Activated naive CD8-positive, alpha-beta T cell treated with anti-CD3 and anti-CD28 coated beads, Interleukin-2, amount 50 U/mL, for 24 hours (primary cell): ENCODE measurements around the gene EFCAB6.

Source experiments
- ATAC-seq: fragments of 150-1000 bp; cut with Tn5 transposase; one replicate; pipeline ENCODE4 v1.10.0; 2021
- DNase-seq: peaks from one replicate; pipeline ENCODE4 v3.0.0; 2021
- H3K27ac Mint-ChIP-seq: one replicate; pipeline ENCODE4 v1.8.0; 2021; ENCODE audit warnings: mild to moderate bottlenecking, mixed read lengths
- H3K27me3 Mint-ChIP-seq: one replicate; pipeline ENCODE4 v1.8.0; 2021; ENCODE audit warnings: mixed read lengths
- H3K36me3 Mint-ChIP-seq: one replicate; pipeline ENCODE4 v1.8.0; 2021; ENCODE audit warnings: low read depth, mixed read lengths
- H3K4me1 Mint-ChIP-seq: one replicate; pipeline ENCODE4 v1.8.0; 2021; ENCODE audit warnings: mixed read lengths
- H3K4me3 Mint-ChIP-seq: one replicate; pipeline ENCODE4 v1.8.0; 2021; ENCODE audit warnings: mild to moderate bottlenecking, moderate library complexity, mixed read lengths
- H3K9me3 Mint-ChIP-seq: one replicate; pipeline ENCODE4 v1.8.0; 2021; ENCODE audit warnings: mixed read lengths

Gene EFCAB6

DNA sequence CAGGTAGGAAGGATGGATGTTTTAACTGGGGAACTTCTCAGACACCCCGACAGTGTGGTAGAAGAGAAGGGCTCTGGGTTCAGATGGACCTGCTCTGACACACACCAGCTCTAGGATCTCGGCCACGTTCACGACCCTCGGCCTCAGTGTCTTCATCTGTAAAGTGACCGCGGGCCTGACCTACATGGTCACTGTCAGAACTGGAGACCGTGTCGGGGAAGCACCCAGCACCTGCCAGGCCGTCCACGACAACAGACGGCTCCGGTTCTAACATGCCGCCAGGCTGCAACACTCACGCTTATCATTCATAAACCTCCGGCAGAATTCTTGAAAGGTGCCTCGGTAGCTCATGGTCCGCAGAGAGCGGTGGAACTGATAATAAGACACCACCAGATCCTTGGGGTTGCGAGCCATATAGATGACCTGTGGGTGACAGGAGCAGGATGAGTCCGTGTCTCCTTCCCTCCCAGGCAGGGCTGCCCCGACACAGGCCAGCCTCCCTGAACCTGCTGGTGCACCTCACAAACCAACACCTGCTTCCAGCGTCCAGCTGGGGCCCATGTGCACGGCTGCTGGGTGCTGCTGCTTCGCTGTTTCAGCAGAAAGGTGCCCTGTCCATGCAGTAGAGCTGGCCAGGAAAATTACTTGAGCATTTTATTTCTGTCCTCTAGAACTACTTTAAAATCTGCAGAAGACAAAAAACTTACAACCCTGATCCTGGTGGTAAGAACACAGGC is 26.6 kb upstream of the EFCAB6 start:
- no peak for ATAC-seq
- Mint-ChIP-seq H3K4me1 (no peaks in the 10 kb centered on the region), H3K36me3 (no peaks in the 10 kb centered on the region), H3K27me3 (peaks cover 4% of the 10 kb centered on the region), H3K27ac (no peak overlapping the region), H3K9me3 (no peaks in the 10 kb centered on the region), H3K4me3 (no peak overlapping the region)
- DNase-seq = no peak

DNA sequence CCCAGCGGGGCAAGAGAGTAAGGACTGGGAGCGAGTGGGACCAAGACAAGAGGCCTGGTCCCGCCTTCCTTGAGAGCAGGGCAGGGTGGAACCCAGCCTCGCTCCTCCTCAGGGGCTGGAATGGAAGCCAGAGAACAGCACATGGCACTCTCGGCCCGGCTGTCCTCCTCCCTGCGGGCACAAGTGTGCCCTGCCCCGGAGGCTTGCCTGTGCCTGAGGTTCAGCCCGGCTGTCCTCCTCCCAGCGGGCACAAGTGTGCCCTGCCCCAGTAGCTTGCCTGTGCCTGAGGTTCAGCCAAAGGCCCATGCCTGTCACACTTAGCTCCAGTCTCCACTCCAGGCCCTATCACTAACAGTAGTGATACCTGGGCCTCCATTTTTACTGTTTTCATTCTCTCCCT is 26.1 kb upstream of the EFCAB6 start:
- ATAC-seq = no peak
- H3K27me3 Mint-ChIP-seq = peaks cover 4% of the 10 kb centered on the region
- H3K27ac Mint-ChIP-seq = no peak overlapping the region
- H3K4me1 Mint-ChIP-seq = no peaks in the 10 kb centered on the region
- no peaks in the 10 kb centered on the region for H3K36me3 Mint-ChIP-seq
- DNase-seq = no peak
- no peak overlapping the region for H3K4me3 Mint-ChIP-seq
- H3K9me3 Mint-ChIP-seq = no peaks in the 10 kb centered on the region

- Mint-ChIP-seq H3K4me1 (no peaks in the 10 kb centered on the region), H3K27me3 (peaks cover 8% of the 10 kb centered on the region), H3K9me3 (no peaks in the 10 kb centered on the region), H3K36me3 (no peaks in the 10 kb centered on the region), H3K27ac (no peak overlapping the region), H3K4me3 (no peak overlapping the region)
- DNase-seq (no peak), ATAC-seq (no peak)
Measured at GRCh38 chr22:43837666-43838065, 25.6 kb upstream of the EFCAB6 start.

- no peaks in the 10 kb centered on the region for H3K9me3 Mint-ChIP-seq
- H3K27me3 Mint-ChIP-seq = peaks cover 8% of the 10 kb centered on the region
- DNase-seq (no peak), ATAC-seq (no peak)
- no peaks in the 10 kb centered on the region for H3K4me1 Mint-ChIP-seq
- H3K27ac Mint-ChIP-seq = no peak overlapping the region
- H3K4me3 Mint-ChIP-seq = no peak overlapping the region
- H3K36me3 Mint-ChIP-seq = no peaks in the 10 kb centered on the region
Measured at GRCh38 chr22:43835736-43836135, 23.6 kb upstream of the EFCAB6 start.

DNA sequence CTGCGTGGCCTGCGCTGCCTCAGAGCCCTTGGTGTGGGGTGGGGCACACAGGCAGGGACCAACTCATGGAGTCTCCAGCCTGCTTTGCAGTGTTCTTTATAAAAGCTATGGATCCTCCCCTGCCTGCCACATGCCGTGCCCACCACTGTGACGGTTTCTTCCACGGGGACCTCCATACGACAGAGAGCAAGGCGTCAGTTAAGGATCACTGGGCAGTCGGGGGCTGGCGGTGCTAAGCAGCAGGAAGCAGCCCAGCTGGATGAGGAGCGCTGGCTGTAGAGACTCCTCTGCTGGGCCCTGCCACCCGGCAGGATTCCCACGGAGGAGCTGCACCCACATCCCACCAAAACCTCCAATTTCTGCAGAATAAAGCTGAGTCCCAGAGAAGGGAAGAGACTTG is 23.1 kb upstream of the EFCAB6 start:
- Mint-ChIP-seq H3K9me3 (no peaks in the 10 kb centered on the region), H3K4me1 (no peaks in the 10 kb centered on the region), H3K36me3 (no peaks in the 10 kb centered on the region), H3K27ac (no peak overlapping the region), H3K4me3 (no peak overlapping the region), H3K27me3 (peaks cover 8% of the 10 kb centered on the region)
- DNase-seq = no peak
- ATAC-seq = no peak

DNA sequence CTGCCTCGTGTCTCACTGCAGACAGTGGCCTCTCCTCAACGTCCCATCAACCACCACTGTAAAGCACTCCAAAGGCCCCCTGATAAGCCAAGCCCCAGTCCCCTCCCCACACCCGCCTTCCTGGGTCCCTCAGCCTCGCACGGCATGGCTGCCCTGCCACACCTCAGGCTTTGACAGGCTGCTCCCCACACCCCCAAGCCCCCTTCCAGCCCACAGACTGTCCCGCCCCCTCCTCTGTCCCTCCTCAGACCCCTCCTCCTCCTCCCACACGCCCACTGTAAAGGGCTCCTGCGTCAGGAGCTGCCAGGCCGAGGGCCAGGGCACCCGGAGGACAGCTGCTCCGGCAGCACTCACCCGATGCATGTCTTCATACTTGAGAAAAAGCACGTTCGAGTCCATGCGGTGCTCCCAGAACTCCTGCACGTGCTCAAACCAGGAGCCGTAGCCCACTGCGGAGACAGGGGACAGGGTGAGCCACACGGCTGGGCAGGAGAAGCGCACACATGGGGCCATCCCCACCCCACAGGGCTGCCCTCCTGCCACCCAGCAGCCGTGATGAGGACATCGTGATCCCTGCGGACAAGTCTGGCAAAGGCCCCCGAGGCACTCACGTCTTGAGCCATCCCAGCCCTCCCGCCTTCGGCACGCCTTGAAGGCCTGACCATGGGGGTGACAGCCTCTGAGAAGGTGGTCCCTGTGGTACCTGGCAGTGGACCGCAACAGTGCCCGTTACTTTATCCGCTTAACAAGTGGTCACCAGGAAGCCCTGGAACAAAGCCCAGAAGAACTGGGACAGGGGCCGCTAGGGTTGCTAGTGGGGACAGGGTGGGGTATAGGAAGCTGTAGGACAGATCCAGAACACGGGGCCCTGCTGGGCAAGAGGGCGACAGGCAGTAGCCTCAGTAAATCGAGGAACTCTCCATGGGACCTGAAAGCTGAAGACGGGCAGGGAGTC is 21.5 kb upstream of the EFCAB6 start:
- no peaks in the 10 kb centered on the region for H3K4me1 Mint-ChIP-seq
- no peak overlapping the region for H3K4me3 Mint-ChIP-seq
- peaks cover 8% of the 10 kb centered on the region for H3K27me3 Mint-ChIP-seq
- H3K27ac Mint-ChIP-seq = no peak overlapping the region
- ATAC-seq (no peak), DNase-seq (no peak)
- H3K36me3 Mint-ChIP-seq = no peaks in the 10 kb centered on the region
- no peaks in the 10 kb centered on the region for H3K9me3 Mint-ChIP-seq

DNA sequence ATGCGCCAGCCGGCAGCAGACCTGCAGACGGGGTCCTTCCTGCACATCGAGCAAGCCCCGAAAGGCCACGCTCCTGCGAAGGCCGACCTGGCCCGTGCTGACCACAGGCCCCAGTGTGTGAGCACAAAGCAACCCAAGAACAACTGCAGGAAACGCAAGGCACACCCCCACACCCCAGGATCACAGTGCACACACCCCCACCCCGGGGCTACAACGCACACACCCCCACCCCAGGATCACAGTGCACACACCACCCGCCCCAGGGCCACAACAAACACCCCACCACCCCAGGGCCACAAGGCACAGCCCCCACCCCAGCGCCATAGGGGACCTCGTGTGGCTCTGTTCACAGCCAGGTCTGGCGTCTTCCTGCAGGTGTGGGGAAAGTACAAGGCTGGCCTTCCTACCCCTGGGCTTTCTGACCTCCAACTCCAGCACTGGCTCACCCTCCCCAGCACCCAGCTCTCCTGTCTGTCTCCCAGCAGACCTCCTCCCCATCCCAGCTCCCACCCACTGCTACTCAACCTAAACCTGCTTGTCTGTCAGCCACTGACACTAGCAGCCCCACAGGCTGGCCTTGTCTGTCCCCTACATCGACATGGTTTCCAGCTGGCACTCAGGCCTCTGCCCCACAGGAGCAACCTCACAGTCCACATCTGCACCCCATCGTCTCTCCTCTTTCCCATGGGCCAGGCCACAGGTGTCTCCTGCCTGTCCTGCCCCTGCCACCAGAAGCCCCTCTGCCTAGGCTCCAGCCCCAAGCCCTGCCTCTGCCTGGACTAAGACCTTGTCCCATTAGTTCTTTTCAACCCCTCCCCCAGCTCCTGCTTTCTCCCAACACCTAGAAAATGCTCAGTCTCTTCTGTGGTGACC is 20.5 kb upstream of the EFCAB6 start:
- H3K36me3 Mint-ChIP-seq = no peaks in the 10 kb centered on the region
- no peak overlapping the region for H3K27ac Mint-ChIP-seq
- no peak for ATAC-seq

DNA sequence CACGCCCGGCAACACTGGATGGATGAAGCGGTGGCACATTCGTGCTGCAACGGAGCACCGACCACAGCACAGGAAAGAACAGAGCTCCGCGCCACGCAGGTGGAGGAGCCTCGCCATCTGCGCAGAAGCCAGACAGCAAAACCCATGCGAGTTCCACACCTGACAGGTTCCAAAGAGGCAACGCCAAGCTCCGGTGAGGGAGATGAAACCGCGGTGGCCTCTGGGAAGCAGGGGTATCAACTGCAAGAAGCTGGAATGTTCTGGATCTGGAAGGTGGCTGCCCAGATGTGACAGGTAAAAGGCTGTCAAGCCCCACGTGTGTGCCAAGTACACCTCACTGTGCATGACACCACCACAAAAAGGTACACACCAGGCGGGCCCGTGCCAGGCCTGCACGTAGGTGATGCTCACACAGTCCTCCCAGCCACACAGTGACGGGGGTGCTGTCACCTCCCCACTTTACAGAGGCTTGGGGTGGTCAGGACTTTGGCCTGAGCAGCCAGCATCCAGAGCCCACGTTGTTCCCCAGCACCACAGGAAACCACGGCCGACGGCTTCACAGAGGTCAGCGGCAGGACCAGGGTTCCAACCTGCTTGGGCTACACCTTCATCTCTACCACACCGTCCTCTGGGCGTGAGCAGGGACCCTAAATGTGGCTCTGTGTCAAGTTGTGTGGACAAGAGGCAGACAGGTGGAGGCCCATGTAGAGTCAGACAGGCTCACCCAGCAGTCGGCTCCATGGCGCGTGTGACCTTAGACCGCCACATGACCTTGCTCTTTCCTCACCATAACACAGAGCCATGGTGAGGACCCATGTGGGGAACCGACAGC is 19.7 kb upstream of the EFCAB6 start:
- no peak for ATAC-seq
- Mint-ChIP-seq H3K4me1 (no peaks in the 10 kb centered on the region), H3K27me3 (peaks cover 8% of the 10 kb centered on the region), H3K4me3 (no peak overlapping the region), H3K27ac (no peak overlapping the region), H3K36me3 (no peaks in the 10 kb centered on the region), H3K9me3 (no peaks in the 10 kb centered on the region)
- DNase-seq = no peak

More for the DNA sequence above, 20.5 kb upstream of the EFCAB6 start:
- H3K27me3 Mint-ChIP-seq = peaks cover 8% of the 10 kb centered on the region
- no peaks in the 10 kb centered on the region for H3K4me1 Mint-ChIP-seq
- no peak for DNase-seq
- H3K4me3 Mint-ChIP-seq = no peak overlapping the region
- H3K9me3 Mint-ChIP-seq = no peaks in the 10 kb centered on the region

- no peaks in the 10 kb centered on the region for H3K36me3 Mint-ChIP-seq
- no peak overlapping the region for H3K27ac Mint-ChIP-seq
- no peak for ATAC-seq
- H3K4me1 Mint-ChIP-seq = no peaks in the 10 kb centered on the region
- H3K4me3 Mint-ChIP-seq = no peak overlapping the region
- no peaks in the 10 kb centered on the region for H3K9me3 Mint-ChIP-seq
- no peak for DNase-seq
- peaks cover 8% of the 10 kb centered on the region for H3K27me3 Mint-ChIP-seq
Measured at GRCh38 chr22:43830931-43831560, 18.9 kb upstream of the EFCAB6 start.

DNA sequence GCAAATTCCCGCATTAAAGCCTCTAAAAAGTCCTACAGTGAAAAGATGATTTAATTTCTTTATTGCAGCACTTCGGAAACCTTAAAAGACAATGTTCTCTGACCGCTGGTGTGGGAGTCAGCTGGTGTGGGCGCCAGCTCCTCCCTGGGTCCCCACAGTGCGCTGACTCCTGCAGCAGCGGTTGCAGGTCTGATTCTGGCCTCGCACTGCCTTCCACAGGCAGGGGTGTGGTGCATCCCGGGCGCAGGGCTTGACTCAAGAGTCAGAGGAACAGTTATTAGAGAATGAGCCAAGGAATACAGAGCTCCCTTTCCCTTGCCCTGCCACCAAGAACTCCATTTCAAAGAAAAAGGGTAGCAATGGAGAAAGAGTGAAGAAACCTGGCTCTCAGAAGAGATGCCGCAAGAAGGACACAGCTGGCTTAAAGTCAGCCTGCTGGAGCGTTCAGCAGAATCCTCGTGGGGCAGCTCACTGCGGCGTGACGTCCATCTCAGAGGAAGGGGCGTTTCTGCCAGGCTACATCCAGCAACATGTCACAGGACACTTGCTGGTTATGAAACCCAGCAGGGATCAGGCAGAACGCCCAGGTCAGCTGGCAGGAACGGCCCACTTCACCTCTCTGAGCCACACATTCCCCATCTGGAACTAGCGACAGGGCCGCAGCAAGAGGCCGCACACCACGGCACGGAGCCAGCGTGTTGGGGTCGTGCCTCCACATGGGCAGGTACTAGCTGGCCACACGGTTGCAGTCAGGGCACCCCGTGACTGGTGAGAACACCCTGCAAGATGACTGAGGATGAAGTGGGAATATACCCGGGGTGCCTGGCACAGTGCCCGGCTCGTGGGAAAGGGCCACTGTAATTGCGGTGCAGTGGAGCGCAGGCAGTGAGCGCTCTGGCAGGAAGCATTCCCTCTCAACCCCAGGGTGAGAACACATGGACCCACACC is 18.1 kb upstream of the EFCAB6 start:
- no peaks in the 10 kb centered on the region for H3K4me1 Mint-ChIP-seq
- no peak overlapping the region for H3K27ac Mint-ChIP-seq
- DNase-seq (no peak), ATAC-seq (no peak)
- H3K27me3 Mint-ChIP-seq = peaks cover 4% of the 10 kb centered on the region
- no peaks in the 10 kb centered on the region for H3K9me3 Mint-ChIP-seq
- no peak overlapping the region for H3K4me3 Mint-ChIP-seq
- no peaks in the 10 kb centered on the region for H3K36me3 Mint-ChIP-seq

- Mint-ChIP-seq H3K27ac (no peak overlapping the region), H3K4me3 (no peak overlapping the region), H3K27me3 (peaks cover 4% of the 10 kb centered on the region), H3K9me3 (no peaks in the 10 kb centered on the region), H3K36me3 (no peaks in the 10 kb centered on the region), H3K4me1 (no peaks in the 10 kb centered on the region)
- DNase-seq (no peak), ATAC-seq (no peak)
Measured at GRCh38 chr22:43828998-43829782, 17.1 kb upstream of the EFCAB6 start.

DNA sequence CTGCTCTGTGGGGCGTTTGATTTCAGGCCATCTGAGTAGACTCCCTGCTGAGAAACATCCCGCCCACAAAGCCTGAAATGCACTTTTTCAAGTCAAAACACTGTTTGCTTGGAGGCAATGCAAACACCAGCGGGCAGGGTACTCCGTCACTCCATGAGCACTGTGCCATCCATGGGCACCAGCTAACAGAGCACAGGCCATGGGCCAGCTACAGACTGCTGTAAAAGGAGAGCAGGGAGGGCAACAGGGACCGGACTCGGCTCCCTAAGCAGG is 16.6 kb upstream of the EFCAB6 start:
- Mint-ChIP-seq H3K9me3 (no peaks in the 10 kb centered on the region), H3K27ac (no peak overlapping the region), H3K4me1 (no peaks in the 10 kb centered on the region), H3K36me3 (no peaks in the 10 kb centered on the region), H3K27me3 (peaks cover 4% of the 10 kb centered on the region), H3K4me3 (no peak overlapping the region)
- ATAC-seq (no peak), DNase-seq (no peak)
